GM18519 (cell line): ENCODE measurements around the gene NACAD.

Experiments used
- ATAC-seq: cut with Tn5 transposase; IDR thresholded peaks from one replicate; pipeline ENCODE4 v1.9.1; 2021; ENCODE audit warnings: mild to moderate bottlenecking, moderate library complexity; ENCODE audit not compliant: unreplicated experiment, low FRiP score

NACAD gene

GRCh38 chr7:45075871-45076796 lies 12.6 kb downstream of the NACAD start:
- ATAC-seq, result no peak

DNA sequence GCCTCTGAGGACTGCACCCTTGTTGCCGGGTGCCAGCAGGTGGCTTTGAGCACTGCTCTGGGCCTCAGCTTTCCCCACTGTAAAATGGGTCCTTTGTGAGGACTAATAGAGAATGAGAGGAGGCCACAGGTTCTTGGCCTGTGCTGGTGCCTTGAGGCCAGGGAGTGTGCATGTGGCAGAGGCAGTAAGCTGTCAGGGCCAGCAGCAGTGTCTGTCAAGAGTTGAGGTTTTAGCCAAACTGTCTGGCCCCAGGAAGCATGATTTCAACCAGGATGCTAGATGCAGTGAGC lies 13.5 kb downstream of the NACAD start:
- ATAC-seq, result no peak

- no peak for ATAC-seq
Measured at GRCh38 chr7:45074528-45075354, 14.0 kb downstream of the NACAD start.

- no peak for ATAC-seq
Measured at GRCh38 chr7:45073786-45074527, 14.8 kb downstream of the NACAD start.

DNA sequence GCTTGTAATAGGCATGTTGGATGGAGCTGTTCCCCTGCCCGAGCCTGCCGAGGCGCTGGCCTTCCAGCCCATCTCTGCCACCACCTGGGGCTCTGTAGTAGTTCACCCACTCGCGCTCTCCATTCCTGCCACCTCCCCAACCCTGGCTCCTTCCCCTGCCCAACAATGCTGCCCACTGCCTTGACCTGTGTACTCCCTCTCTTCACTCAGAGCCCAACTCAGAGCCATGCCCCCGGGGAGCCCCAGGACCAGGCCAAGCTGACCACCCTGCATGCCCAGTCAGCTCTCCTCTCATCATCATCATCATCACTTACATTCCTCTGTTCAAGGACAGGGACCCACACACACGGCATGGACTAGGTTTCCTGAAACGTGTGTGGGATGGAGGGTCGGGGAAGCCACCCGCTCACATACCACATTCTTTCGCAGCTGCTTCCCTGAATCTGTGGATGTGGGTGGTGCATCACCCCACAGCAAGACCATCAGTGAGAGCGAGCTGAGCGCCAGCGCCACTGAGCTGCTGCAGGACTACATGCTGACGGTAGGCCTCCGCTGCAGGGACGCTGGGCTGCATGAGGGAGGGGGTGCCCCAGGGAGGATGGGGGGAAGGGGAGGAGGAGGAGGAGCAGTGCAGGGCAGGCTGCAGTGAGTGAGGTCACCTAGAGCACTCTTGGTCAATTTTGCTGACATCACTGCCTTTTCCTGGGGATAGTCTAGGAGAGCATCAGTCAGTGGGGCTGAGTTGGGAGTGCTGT lies 15.6 kb downstream of the NACAD start:
- ATAC-seq, result no peak

- ATAC-seq, result no peak
Measured at GRCh38 chr7:45072131-45073030, 16.4 kb downstream of the NACAD start.

DNA sequence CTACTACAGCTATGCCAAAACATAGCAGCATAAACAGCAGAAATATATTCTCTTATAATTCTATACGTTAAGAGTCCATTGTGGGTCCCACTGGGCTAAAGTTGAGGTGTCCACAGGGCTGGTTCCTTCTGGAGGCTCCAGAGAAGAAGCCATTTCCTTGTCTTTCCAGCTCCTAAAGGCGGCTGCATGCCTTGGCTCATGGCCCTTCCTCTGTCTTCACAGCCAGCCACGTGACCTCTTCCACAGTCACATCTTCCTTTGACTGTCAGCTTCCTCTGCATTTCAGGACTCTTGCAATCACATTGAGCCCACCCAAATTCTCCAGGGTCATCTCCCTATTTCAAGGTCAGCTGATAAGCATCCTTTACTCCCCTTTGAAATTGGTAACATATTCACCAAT lies 17.2 kb downstream of the NACAD start:
- no peak for ATAC-seq

GRCh38 chr7:45070254-45070642 lies 18.5 kb downstream of the NACAD start:
- no peak for ATAC-seq

GRCh38 chr7:45069444-45070253 lies 19.1 kb downstream of the NACAD start:
- no peak for ATAC-seq

GRCh38 chr7:45068236-45069023 lies 20.3 kb downstream of the NACAD start:
- ATAC-seq, result no peak

GRCh38 chr7:45067582-45067981 lies 21.2 kb downstream of the NACAD start:
- no peak for ATAC-seq

- ATAC-seq, result no peak
Measured at GRCh38 chr7:45066409-45066808, 22.4 kb downstream of the NACAD start.

DNA sequence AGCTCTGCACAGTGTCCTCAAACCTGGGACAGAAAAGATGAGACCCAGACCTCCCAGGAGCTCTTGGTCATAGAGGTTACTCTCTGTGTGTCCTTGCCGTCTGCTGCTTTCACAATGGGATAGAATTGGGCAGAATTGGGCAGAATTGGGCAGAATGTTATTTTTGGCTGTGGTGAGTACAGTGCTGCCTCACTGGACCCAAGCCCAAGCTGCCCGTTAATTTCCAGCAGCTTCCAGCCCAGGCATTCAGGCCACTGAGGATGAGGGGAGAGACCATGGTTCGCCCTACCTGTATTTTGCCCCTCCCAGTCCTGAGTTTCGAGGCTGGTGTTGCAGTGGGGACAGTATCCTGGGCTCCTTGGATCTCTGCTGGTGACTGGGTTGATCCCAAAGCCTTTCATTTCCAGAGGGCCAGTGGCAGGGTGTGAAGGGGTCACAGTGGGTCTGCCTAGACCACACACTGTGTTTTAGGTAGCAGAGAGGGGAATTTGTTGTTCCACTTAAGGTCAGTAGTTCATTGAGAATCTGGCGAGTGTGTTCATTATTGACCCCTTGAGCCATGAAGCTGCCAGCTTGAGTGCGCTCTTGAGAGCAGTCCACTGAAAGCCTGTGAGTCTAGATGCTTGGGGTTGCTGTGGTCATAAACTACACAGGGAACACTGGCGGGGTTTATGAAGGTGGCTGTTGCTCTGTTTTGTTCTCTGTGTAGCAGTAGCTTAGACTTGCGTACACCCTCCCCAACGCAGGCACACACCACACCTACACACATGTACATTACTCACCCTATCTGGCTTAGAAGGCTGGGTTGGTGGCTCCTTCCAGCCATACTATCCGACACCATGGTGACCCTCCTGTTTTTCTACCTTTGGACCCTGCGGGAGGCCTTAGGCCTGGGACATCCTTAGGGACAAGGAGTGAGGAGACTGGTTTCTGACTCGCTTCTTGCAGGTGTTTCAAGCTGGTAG lies 23.5 kb downstream of the NACAD start:
- ATAC-seq, result no peak

GRCh38 chr7:45064047-45064725 lies 24.6 kb downstream of the NACAD start:
- ATAC-seq, result no peak

DNA sequence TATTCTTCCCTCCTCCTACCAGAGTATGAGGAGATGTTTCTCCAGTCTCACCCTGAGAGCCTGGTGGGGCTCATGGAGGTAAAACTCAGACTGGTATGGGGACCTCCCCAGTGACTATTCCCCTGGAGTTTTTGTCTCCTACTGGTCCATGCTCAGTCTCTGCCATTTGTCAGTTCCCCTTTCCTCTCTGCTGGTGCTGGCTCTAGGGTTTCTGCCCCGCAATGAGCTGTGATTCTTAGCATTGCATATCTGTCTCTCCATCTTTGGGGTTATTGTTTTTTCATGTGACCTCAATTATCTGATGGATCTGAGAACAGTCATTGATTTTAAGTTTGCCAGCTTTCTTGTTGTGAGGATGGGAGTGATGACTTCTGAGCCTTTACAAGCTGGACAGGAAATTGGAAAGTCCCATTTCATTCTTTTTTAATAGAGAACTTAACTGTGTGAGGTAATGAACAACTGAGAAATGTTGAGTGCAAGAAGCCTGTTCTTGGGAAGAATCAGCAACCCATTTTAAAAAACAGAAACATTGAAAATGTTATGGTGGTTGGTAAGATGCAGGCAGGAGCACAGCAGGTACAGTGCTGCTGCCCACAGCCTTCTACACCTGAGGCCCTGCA lies 26.9 kb downstream of the NACAD start:
- ATAC-seq, result no peak

DNA sequence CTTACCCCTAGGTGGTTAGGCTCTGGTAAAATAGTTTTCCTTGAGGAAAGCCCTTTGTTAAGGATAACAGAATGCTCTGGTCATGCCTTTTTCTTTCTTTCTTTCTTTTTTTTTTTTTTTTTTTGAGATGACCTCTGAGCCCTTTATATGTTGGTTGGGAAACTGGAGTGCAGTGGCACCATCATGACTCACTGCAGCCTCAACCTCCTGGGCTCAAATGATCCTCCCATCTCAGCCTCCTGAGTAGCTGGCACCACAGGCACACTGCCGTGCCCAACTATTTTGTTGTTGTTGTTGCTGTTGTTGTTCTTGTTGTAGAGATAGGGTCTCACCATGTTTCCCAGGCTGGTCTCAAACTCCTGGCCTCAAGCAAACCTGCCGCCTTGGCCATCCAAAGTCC lies 27.4 kb downstream of the NACAD start:
- ATAC-seq, result no peak
